ENCODE data around the gene CDK5RAP2.

The CDK5RAP2 gene

GRCh38 chr9:120514405-120514804, 65.6 kb downstream of the CDK5RAP2 start:
- Histone ChIP-seq H3K36me3 (ENCODE audit: insufficient read depth, low read length) (peaks cover 89% of the 10 kb centered on the region), H3F3A (ENCODE audit: low read depth) (no peaks in the 10 kb centered on the region), H3K9ac (ENCODE audit: low read depth, low read length, poor library complexity, severe bottlenecking) (no peak overlapping the region), H3K4me3 (ENCODE audit: low read length, poor library complexity, severe bottlenecking) (no peak overlapping the region), H3K79me2 (ENCODE audit: insufficient read depth, low read length) (no peaks in the 10 kb centered on the region), H4K20me1 (ENCODE audit: insufficient read depth, low read length, poor library complexity, severe bottlenecking) (no peaks in the 10 kb centered on the region), H3K9me2 (replicated peaks; ENCODE audit: low read depth, low read length) (no peaks in the 10 kb centered on the region), H3K9me3 (ENCODE audit: insufficient read depth, low read depth, low read length) (no peaks in the 10 kb centered on the region), H2AFZ (ENCODE audit: low read length) (no peak overlapping the region), H3K4me1 (ENCODE audit: insufficient read depth, low read length, poor library complexity, severe bottlenecking) (no peaks in the 10 kb centered on the region), H3K4me2 (ENCODE audit: low read depth, low read length, poor library complexity, severe bottlenecking) (no peak overlapping the region), H3K27me3 (ENCODE audit: insufficient read depth, low read length, poor library complexity, severe bottlenecking) (no peaks in the 10 kb centered on the region)
- TF ChIP-seq EZH2phosphoT487 (IDR thresholded peaks at IDR 0.05; ENCODE audit: borderline replicate concordance) (no peak), CTCF (conservative IDR thresholded peaks at IDR 0.05; ENCODE audit: low read length) (no peak)

GRCh38 chr9:120513825-120514396, 66.1 kb downstream of the CDK5RAP2 start:
- H3K4me2 ChIP-seq (ENCODE audit: low read depth, low read length, poor library complexity, severe bottlenecking), result no peak overlapping the region
- TF ChIP-seq CTCF (conservative IDR thresholded peaks at IDR 0.05; ENCODE audit: low read length), result no peak
- no peak for TF ChIP-seq EZH2phosphoT487 (IDR thresholded peaks at IDR 0.05; ENCODE audit: borderline replicate concordance)
- no peaks in the 10 kb centered on the region for H3K9me2 ChIP-seq (replicated peaks; ENCODE audit: low read depth, low read length)
- H3K4me1 ChIP-seq (ENCODE audit: insufficient read depth, low read length, poor library complexity, severe bottlenecking), result no peaks in the 10 kb centered on the region
- peaks cover 89% of the 10 kb centered on the region for H3K36me3 ChIP-seq (ENCODE audit: insufficient read depth, low read length)
- no peaks in the 10 kb centered on the region for H3K9me3 ChIP-seq (ENCODE audit: insufficient read depth, low read depth, low read length)
- no peaks in the 10 kb centered on the region for H3K27me3 ChIP-seq (ENCODE audit: insufficient read depth, low read length, poor library complexity, severe bottlenecking)
- no peaks in the 10 kb centered on the region for H4K20me1 ChIP-seq (ENCODE audit: insufficient read depth, low read length, poor library complexity, severe bottlenecking)
- no peak overlapping the region for H2AFZ ChIP-seq (ENCODE audit: low read length)
- no peaks in the 10 kb centered on the region for H3K79me2 ChIP-seq (ENCODE audit: insufficient read depth, low read length)
- no peak overlapping the region for H3K9ac ChIP-seq (ENCODE audit: low read depth, low read length, poor library complexity, severe bottlenecking)
- no peaks in the 10 kb centered on the region for H3F3A ChIP-seq (ENCODE audit: low read depth)
- H3K4me3 ChIP-seq (ENCODE audit: low read length, poor library complexity, severe bottlenecking), result no peak overlapping the region

- peaks cover 7% of the 10 kb centered on the region; the same call in 1 of the 2 replicates for H3K9me3 ChIP-seq (ENCODE audit: insufficient read depth, low read depth, low read length)
- H3K79me2 ChIP-seq (ENCODE audit: insufficient read depth, low read length), result no peaks in the 10 kb centered on the region
- no peak overlapping the region for H3K4me3 ChIP-seq (ENCODE audit: low read length, poor library complexity, severe bottlenecking)
- no peak overlapping the region for H3K4me2 ChIP-seq (ENCODE audit: low read depth, low read length, poor library complexity, severe bottlenecking)
- H3K9me2 ChIP-seq (replicated peaks; ENCODE audit: low read depth, low read length), result no peaks in the 10 kb centered on the region
- no peaks in the 10 kb centered on the region for H4K20me1 ChIP-seq (ENCODE audit: insufficient read depth, low read length, poor library complexity, severe bottlenecking)
- no peaks in the 10 kb centered on the region for H3F3A ChIP-seq (ENCODE audit: low read depth)
- H3K27me3 ChIP-seq (ENCODE audit: insufficient read depth, low read length, poor library complexity, severe bottlenecking), result no peaks in the 10 kb centered on the region
- H3K9ac ChIP-seq (ENCODE audit: low read depth, low read length, poor library complexity, severe bottlenecking), result no peak overlapping the region
- no peak overlapping the region for H2AFZ ChIP-seq (ENCODE audit: low read length)
- peaks cover 92% of the 10 kb centered on the region for H3K36me3 ChIP-seq (ENCODE audit: insufficient read depth, low read length)
- TF ChIP-seq EZH2phosphoT487 (IDR thresholded peaks at IDR 0.05; ENCODE audit: borderline replicate concordance), result no peak
- TF ChIP-seq CTCF (conservative IDR thresholded peaks at IDR 0.05; ENCODE audit: low read length), result no peak
- H3K4me1 ChIP-seq (ENCODE audit: insufficient read depth, low read length, poor library complexity, severe bottlenecking), result no peaks in the 10 kb centered on the region
These were observed 69.2 kb downstream of the CDK5RAP2 start for GRCh38 chr9:120510816-120511215.
